Measurements from ENCODE around the gene LRRC8E. TPM values are rescaled to one million over a fixed set of nuclear protein-coding genes. Genes with fewer than 3 reads are reported as not detected.
A peak's percentile ranks its signal among the peaks of the same experiment; 100 is the strongest.

LRRC8E gene
- total RNA-seq, 5 donors from 2014 or later (not counting 1 experiment from before 2014, with no cell fraction given) = 0.06 TPM; not detected in 4

DNA sequence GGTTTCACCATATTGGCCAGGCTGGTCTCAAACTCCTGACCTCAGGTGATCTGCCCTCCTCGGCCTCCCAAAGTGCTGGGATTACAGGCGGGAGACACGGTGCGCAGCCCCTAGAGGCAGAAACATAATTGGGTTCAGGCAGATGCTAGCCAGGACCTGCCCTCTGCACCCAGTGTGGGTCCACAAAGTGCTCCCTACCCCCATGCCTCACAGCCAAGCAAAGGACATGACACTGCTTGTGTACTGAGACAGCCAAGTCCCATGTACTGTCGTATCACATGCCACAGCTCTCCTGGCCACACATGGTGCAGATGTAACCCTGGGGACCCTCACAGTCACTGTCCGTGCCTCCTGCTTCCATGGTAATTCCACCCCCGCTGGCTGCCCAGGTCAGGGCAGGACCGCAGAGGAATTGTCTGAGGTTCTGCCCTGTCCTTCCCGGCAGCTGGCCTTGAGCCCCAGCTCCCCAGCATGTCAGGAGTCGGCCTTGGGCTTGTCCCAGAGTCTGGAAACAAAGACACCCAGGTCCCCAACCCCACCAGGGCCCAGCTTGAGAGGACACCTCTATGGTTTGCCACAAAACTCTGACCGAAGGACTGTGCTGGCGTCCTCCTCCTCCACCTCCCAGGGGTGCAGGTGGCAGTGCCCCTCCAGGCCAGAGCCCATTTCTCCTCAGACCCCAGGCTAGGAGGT, 21.8 kb upstream of the LRRC8E start:
- no peak overlapping the region for H3K27ac ChIP-seq (ENCODE audit: low read length)
- no peaks in the 10 kb centered on the region for H3K9me3 ChIP-seq
- no peaks in the 10 kb centered on the region for H3K36me3 ChIP-seq (ENCODE audit: control insufficient read depth in 2 of 2, extremely low read depth in 1 of 2, insufficient read depth in 1 of 2, low read length in 1 of 2)
- DNase-seq (no peak), ATAC-seq (replicated peaks in 1 of 4) (no peak)
- no peaks in the 10 kb centered on the region for H3K9me3 Mint-ChIP-seq
- peaks cover 24 to 40% (median 30%) of the 10 kb centered on the region in 3 donors for H3K4me1 Mint-ChIP-seq
- no peak overlapping the region for H3K27ac Mint-ChIP-seq
- H3K27me3 ChIP-seq (replicated peaks in 1 of 2; ENCODE audit: control insufficient read depth in 2 of 2, extremely low read depth in 1 of 2, insufficient read depth in 2 of 2, low read length in 1 of 2) = peaks cover 0 to 69% of the 10 kb centered on the region in 2 experiments
- CTCF ChIA-PET = no interaction called here
- no peaks in the 10 kb centered on the region for H3K36me3 Mint-ChIP-seq
- no peak overlapping the region for H3K4me3 ChIP-seq (ENCODE audit: control insufficient read depth in 1 of 2, extremely low read depth in 1 of 2, low read length in 1 of 2)
- H3K4me3 Mint-ChIP-seq = no peak overlapping the region
- peaks cover 4 to 58% of the 10 kb centered on the region in 2 experiments for H3K4me1 ChIP-seq (ENCODE audit: control insufficient read depth in 1 of 2, extremely low read depth in 1 of 2, insufficient read depth in 2 of 2, low read length in 2 of 2)
- H3K27me3 Mint-ChIP-seq = peaks cover 8 to 14% of the 10 kb centered on the region in 2 donors
- POLR2A ChIA-PET = no interaction called here
- WGBS (ENCODE audit: insufficient coverage) = 86% methylated on average over 10 of the region's 12 CpGs

DNA sequence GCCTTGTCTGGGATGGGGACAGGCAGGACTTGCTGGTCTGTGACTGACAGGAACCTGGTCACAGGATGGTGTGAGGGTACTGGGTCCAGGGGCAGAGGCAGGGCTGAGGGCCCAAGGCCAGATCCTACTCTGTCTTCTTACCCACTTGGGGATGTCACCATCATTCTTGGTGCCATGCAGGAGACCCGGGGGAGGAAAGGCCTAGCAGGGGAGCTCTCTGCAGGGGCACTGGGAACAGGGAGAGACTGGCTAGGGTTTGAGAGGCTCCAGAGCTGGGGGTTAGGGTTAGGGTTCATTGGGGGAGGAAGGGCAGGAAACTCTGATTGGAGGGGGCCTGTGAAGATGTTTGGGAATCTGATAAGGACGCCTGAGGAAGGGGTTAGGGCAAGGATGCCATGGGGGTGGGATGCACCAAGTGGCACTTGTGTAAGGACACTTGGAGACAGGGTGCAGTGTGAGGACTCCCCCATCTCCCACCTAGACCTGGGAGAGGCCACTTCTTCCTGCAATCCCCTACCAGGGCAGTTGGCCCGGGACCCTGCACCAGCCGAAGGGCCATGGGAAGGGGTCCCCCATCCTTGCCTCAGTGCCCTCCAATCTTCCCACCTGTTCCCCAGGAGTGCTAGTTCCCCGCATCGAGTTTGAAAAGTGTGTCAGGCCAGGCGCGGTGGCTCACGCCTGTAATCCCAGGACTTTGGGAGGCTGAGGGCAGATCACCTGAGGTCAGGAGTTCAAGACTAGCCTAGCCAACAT, 21.0 kb upstream of the LRRC8E start:
- ChIA-PET CTCF (no interaction called here), POLR2A (no interaction called here)
- peaks cover 29 to 43% (median 37%) of the 10 kb centered on the region in 3 donors for H3K4me1 Mint-ChIP-seq
- DNase-seq = no peak
- peaks cover 0 to 69% of the 10 kb centered on the region in 2 experiments for H3K27me3 ChIP-seq (replicated peaks in 1 of 2; ENCODE audit: control insufficient read depth in 2 of 2, extremely low read depth in 1 of 2, insufficient read depth in 2 of 2, low read length in 1 of 2)
- H3K27ac ChIP-seq (ENCODE audit: low read length) = no peak overlapping the region
- H3K36me3 ChIP-seq (ENCODE audit: control insufficient read depth in 2 of 2, extremely low read depth in 1 of 2, insufficient read depth in 1 of 2, low read length in 1 of 2) = no peaks in the 10 kb centered on the region
- no peaks in the 10 kb centered on the region for H3K36me3 Mint-ChIP-seq
- peaks cover 14 to 16% of the 10 kb centered on the region in 2 donors for H3K27me3 Mint-ChIP-seq
- ATAC-seq (replicated peaks in 1 of 4) = no peak
- H3K4me3 Mint-ChIP-seq = peak overlapping the region in 1 of 3 donors; percentile 80
- no peaks in the 10 kb centered on the region for H3K9me3 ChIP-seq
- 92% methylated on average over 6 of the region's 9 CpGs for WGBS (ENCODE audit: insufficient coverage)
- H3K9me3 Mint-ChIP-seq = no peaks in the 10 kb centered on the region
- H3K4me1 ChIP-seq (ENCODE audit: control insufficient read depth in 1 of 2, extremely low read depth in 1 of 2, insufficient read depth in 2 of 2, low read length in 2 of 2) = peaks cover 3 to 58% of the 10 kb centered on the region in 2 experiments
- H3K27ac Mint-ChIP-seq = no peak overlapping the region
- H3K4me3 ChIP-seq (ENCODE audit: control insufficient read depth in 1 of 2, extremely low read depth in 1 of 2, low read length in 1 of 2) = no peak overlapping the region

DNA sequence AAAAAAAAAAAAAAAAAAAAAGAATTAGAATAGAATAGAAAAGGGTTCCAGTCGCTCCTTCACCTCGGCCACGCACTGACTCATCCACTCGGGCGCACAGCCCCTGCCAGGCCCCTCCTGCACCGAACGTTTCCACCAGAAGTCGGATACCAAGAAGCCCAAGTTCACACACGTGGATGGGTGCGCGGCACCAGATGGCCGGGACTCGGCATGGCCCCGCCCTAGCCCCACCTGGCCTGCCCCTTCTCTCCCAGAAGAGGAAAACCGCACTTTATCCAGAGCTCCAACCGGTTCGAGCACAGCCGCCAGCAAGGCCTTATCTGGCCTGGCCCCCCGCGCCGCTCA, 20.0 kb upstream of the LRRC8E start:
- Mint-ChIP-seq H3K4me3 (peak overlapping the region; percentile 75 to 80 (median 76)), H3K4me1 (peaks cover 33 to 48% (median 37%) of the 10 kb centered on the region in 3 donors), H3K27me3 (peaks cover 17 to 22% of the 10 kb centered on the region in 2 donors), H3K9me3 (no peaks in the 10 kb centered on the region), H3K36me3 (no peaks in the 10 kb centered on the region), H3K27ac (no peak overlapping the region)
- Histone ChIP-seq H3K27me3 (replicated peaks in 1 of 2; ENCODE audit: control insufficient read depth in 2 of 2, extremely low read depth in 1 of 2, insufficient read depth in 2 of 2, low read length in 1 of 2) (peaks cover 0 to 75% of the 10 kb centered on the region in 2 experiments), H3K9me3 (no peaks in the 10 kb centered on the region), H3K4me1 (ENCODE audit: control insufficient read depth in 1 of 2, extremely low read depth in 1 of 2, insufficient read depth in 2 of 2, low read length in 2 of 2) (peaks cover 3 to 61% of the 10 kb centered on the region in 2 experiments), H3K27ac (ENCODE audit: low read length) (peak overlapping the region; percentile 76), H3K4me3 (ENCODE audit: control insufficient read depth in 1 of 2, extremely low read depth in 1 of 2, low read length in 1 of 2) (peak overlapping the region; percentile 52 to 59), H3K36me3 (ENCODE audit: control insufficient read depth in 2 of 2, extremely low read depth in 1 of 2, insufficient read depth in 1 of 2, low read length in 1 of 2) (no peaks in the 10 kb centered on the region)
- WGBS (ENCODE audit: insufficient coverage) = 13% methylated on average over 20 of the region's 21 CpGs
- ATAC-seq (replicated peaks in 1 of 4) (no peak), DNase-seq (peak in 1 of 35 experiments; percentile 18)
- CTCF ChIA-PET = interaction anchor here (1.0 to 1.9 kb wide), 5 partner anchors 9 to 300 kb away, joined by 3 to 32 read pairs (median 6); partner anchors contain the start of genes SNAPC2 (in 1 of the 2), TIMM44 (in 1 of the 2) and TRAPPC5 (in 1 of the 2)
- POLR2A ChIA-PET = interaction anchor here in 1 of 2 donors (0.5 kb wide), 1 partner anchor 52 kb away, joined by 5 read pairs; the partner anchor contains the start of gene SNAPC2

DNA sequence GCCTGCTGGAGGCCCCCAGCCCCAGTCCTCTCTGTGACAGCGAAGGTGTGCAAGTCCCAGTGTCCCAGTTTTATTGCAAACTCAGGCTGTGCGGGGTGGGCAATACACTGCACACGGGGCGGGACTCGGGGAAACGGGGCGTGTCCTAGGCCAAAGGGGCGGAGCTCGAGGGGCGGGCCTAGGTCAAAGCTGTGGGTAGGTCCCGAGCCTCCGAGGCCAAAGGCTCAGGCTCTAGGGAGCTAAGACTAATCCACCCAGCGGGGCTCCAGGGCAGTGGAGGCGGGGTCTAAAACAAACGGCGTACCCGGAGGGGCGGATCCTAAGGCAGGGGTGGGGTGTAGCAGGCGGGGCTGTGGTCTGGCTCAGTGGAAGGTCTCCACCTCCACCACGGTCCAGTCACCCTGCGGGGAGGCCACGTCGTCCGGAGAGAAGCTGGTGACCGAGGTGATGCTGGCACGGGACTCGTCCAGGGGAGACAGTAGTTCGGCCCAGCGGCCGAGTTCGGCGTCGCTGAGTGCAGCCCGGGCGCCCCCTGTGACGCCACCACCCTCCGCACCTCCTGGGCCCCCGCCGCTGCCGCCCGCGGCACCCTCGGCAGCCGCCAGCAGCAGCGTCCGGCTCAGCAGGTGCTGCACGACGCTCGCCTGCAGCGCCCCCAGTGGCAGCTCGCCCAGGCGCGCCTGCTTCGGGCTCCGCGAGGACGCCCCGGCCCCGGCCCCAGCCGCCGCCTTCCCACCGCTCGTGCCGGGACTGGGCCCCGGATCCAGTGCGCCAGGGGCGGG, 19.4 kb upstream of the LRRC8E start:
- WGBS (ENCODE audit: insufficient coverage) = under 1% methylated on average over 66 of the region's 67 CpGs
- Mint-ChIP-seq H3K4me3 (peak overlapping the region; percentile 75 to 80 (median 76)), H3K27me3 (peaks cover 17 to 24% of the 10 kb centered on the region in 2 donors), H3K36me3 (no peaks in the 10 kb centered on the region), H3K27ac (peak overlapping the region; percentile 23 to 88), H3K9me3 (no peaks in the 10 kb centered on the region), H3K4me1 (peaks cover 35 to 48% (median 37%) of the 10 kb centered on the region in 3 donors)
- ChIA-PET POLR2A (interaction anchor here (0.5 to 0.9 kb wide), 6 partner anchors 18 to 1910 kb away, joined by 3 to 5 read pairs (median 4); partner anchors contain the start of gene SNAPC2 (in 1 of the 2)), CTCF (interaction anchor here (0.7 to 1.9 kb wide), 16 partner anchors 8 to 800 kb away, joined by 3 to 32 read pairs (median 4); partner anchors contain the start of genes CERS4 (in 1 of the 2), MAP2K7 (in 1 of the 2), PNPLA6 (in 1 of the 2) and SNAPC2 (in 1 of the 2))
- peaks cover 0 to 75% of the 10 kb centered on the region in 2 experiments for H3K27me3 ChIP-seq (replicated peaks in 1 of 2; ENCODE audit: control insufficient read depth in 2 of 2, extremely low read depth in 1 of 2, insufficient read depth in 2 of 2, low read length in 1 of 2)
- ATAC-seq (replicated peaks in 1 of 4) (peak; percentile 74 to 85 (median 83)), DNase-seq (peak; percentile 70 to 96 (median 82))
- H3K27ac ChIP-seq (ENCODE audit: low read length) = peak overlapping the region; percentile 76
- H3K4me1 ChIP-seq (ENCODE audit: control insufficient read depth in 1 of 2, extremely low read depth in 1 of 2, insufficient read depth in 2 of 2, low read length in 2 of 2) = peaks cover 3 to 65% of the 10 kb centered on the region in 2 experiments
- no peaks in the 10 kb centered on the region for H3K9me3 ChIP-seq
- no peaks in the 10 kb centered on the region for H3K36me3 ChIP-seq (ENCODE audit: control insufficient read depth in 2 of 2, extremely low read depth in 1 of 2, insufficient read depth in 1 of 2, low read length in 1 of 2)
- peak overlapping the region; percentile 58 to 59 for H3K4me3 ChIP-seq (ENCODE audit: control insufficient read depth in 1 of 2, extremely low read depth in 1 of 2, low read length in 1 of 2)

DNA sequence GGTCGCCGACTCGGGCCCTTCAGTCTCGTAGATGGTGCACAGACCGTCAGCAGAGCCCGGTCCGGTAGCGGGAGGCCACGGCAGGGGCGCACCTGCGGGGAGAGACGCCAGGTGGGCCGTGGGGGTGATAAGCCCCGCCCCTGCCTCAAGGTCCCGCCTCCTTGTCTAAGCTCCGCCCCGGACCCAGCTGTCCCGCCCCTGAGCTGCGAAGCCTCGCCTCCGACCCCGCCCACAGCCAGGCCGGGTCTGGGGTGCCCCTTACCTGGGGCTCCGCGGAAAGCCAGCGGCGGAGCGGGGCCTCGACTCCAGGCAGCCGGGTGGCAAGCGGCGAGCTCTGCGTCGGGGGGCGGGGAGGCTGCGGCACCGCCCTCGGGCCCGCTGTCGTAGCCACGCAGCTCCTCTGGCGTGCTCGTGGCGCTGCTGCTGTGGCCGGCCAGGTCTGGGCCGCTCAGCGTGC, 18.8 kb upstream of the LRRC8E start:
- peak; percentile 70 to 80 (median 74) for ATAC-seq (replicated peaks in 1 of 4)
- Mint-ChIP-seq H3K27me3 (peaks cover 17 to 24% of the 10 kb centered on the region in 2 donors), H3K4me3 (peak overlapping the region; percentile 67 to 80 (median 68)), H3K4me1 (peaks cover 36 to 44% (median 37%) of the 10 kb centered on the region in 3 donors), H3K27ac (no peak overlapping the region), H3K9me3 (no peaks in the 10 kb centered on the region), H3K36me3 (no peaks in the 10 kb centered on the region)
- no peak overlapping the region for H3K27ac ChIP-seq (ENCODE audit: low read length)
- POLR2A ChIA-PET = interaction anchor here (0.5 to 0.9 kb wide), 4 partner anchors 30 to 1965 kb away, joined by 3 to 5 read pairs (median 4); no protein-coding TSS in a partner anchor
- DNase-seq = peak; percentile 52 to 91 (median 75)
- H3K4me3 ChIP-seq (ENCODE audit: control insufficient read depth in 1 of 2, extremely low read depth in 1 of 2, low read length in 1 of 2) = peak overlapping the region; percentile 15 to 43
- peaks cover 3 to 68% of the 10 kb centered on the region in 2 experiments for H3K4me1 ChIP-seq (ENCODE audit: control insufficient read depth in 1 of 2, extremely low read depth in 1 of 2, insufficient read depth in 2 of 2, low read length in 2 of 2)
- WGBS (ENCODE audit: insufficient coverage) = under 1% methylated on average over 47 of the region's 47 CpGs
- CTCF ChIA-PET = interaction anchor here (0.6 to 1.9 kb wide), 17 partner anchors 9 to 800 kb away, joined by 3 to 32 read pairs (median 4); partner anchors contain the start of genes CERS4 (in 1 of the 2), MAP2K7 (in 1 of the 2), PNPLA6 (in 1 of the 2) and SNAPC2 (in 1 of the 2)
- peaks cover 0 to 73% of the 10 kb centered on the region in 2 experiments for H3K27me3 ChIP-seq (replicated peaks in 1 of 2; ENCODE audit: control insufficient read depth in 2 of 2, extremely low read depth in 1 of 2, insufficient read depth in 2 of 2, low read length in 1 of 2)
- no peaks in the 10 kb centered on the region for H3K36me3 ChIP-seq (ENCODE audit: control insufficient read depth in 2 of 2, extremely low read depth in 1 of 2, insufficient read depth in 1 of 2, low read length in 1 of 2)
- no peaks in the 10 kb centered on the region for H3K9me3 ChIP-seq

Measured in T-cell (primary cell).